SK-N-SH (cell line): ENCODE results near the gene LARGE1. TPM values are rescaled to one million over a fixed set of nuclear protein-coding genes. Genes with fewer than 3 reads are reported as not detected.

Source experiments
- CTCF ChIA-PET: fragments of 300-600, 350-600 bp; formaldehyde crosslinking; extraction: SDS; loops from one replicate; lab custom pipeline; 2021; lab: Yijun Ruan, JAX
- POLR2A ChIA-PET: fragments of 350-600 bp; sonication (Branson Sonifier 250); formaldehyde crosslinking; extraction: SDS; loops from one replicate; lab custom pipeline; 2020; ENCODE audit warnings: antibody characterized with exemption, inconsistent platforms; lab: Yijun Ruan, JAX
- DNase-seq: peaks from one replicate; pipeline ENCODE4 v3.0.0; 2012
- H2AFZ ChIP-seq: fragments of 200-600 bp; sonication (generic); 2 replicates; pipeline ENCODE4 v1.8.1; 2016; ENCODE audit warnings: antibody characterized with exemption, mild to moderate bottlenecking, low read depth
- H3F3A ChIP-seq: fragments of 200-600 bp; sonication (generic); replicated peaks from 2 replicates; pipeline ENCODE3; 2016; ENCODE audit warnings: antibody characterized with exemption, mild to moderate bottlenecking; ENCODE audit not compliant: insufficient read depth
- H3K27ac ChIP-seq, 2 experiments: fragments of 200-500 bp in 1 of 2; fragments of 200-600 bp in 1 of 2; sonication (Bioruptor generic) in 1 of 2; sonication (generic), shearing (Covaris generic) in 1 of 2; 2 replicates each; pipeline versions ENCODE4 v1.5.1 to v1.6.1; 2014 to 2016; ENCODE audit warnings: low read depth in 2 of 2, inconsistent platforms in 1 of 2, low read length in 1 of 2, mild to moderate bottlenecking in 1 of 2, mixed read lengths in 1 of 2
- H3K27me3 ChIP-seq: fragments of 200-600 bp; sonication (generic), shearing (Covaris generic); 2 replicates; pipeline ENCODE4 v1.6.1; 2016; ENCODE audit warnings: mixed run types; ENCODE audit not compliant: insufficient read depth
- H3K36me3 ChIP-seq, 2 experiments: fragments of 200-500 bp in 1 of 2; fragments of 200-600 bp in 1 of 2; sonication (Bioruptor generic) in 1 of 2; sonication (generic) in 1 of 2; replicated peaks in 1 of 2; 2 replicates each; pipeline versions ENCODE3 to v1.5.1; 2014 to 2016; ENCODE audit warnings: low read length in 1 of 2, mild to moderate bottlenecking in 1 of 2; ENCODE audit not compliant: insufficient read depth in 2 of 2, control insufficient read depth in 1 of 2
- H3K4me1 ChIP-seq, 2 experiments: fragments of 200-500 bp in 1 of 2; fragments of 200-600 bp in 1 of 2; sonication (Bioruptor generic) in 1 of 2; sonication (generic), shearing (Covaris generic) in 1 of 2; 2 replicates each; pipeline versions ENCODE4 v1.5.1 to v1.6.1; 2014 to 2016; ENCODE audit warnings: low read depth in 1 of 2, low read length in 1 of 2, mixed run types in 1 of 2; ENCODE audit not compliant: insufficient read depth in 2 of 2, control insufficient read depth in 1 of 2
- H3K4me2 ChIP-seq: fragments of 200-600 bp; sonication (generic), shearing (Covaris generic); 2 replicates; pipeline ENCODE4 v1.6.1; 2017; ENCODE audit warnings: mixed run types
- H3K4me3 ChIP-seq, 2 experiments: fragments of 200-500 bp in 1 of 2; fragments of 200-600 bp in 1 of 2; sonication (Bioruptor generic) in 1 of 2; sonication (generic), shearing (Covaris generic) in 1 of 2; 2 replicates each; pipeline versions ENCODE4 v1.5.1 to v1.8.1; 2014 to 2016; ENCODE audit warnings: low read depth in 2 of 2, inconsistent platforms in 1 of 2, low read length in 1 of 2, mild to moderate bottlenecking in 1 of 2, mixed read lengths in 1 of 2, moderate library complexity in 1 of 2
- H3K79me2 ChIP-seq: fragments of 200-600 bp; sonication (generic); 2 replicates; pipeline ENCODE4 v1.8.1; 2017; ENCODE audit warnings: mild to moderate bottlenecking; ENCODE audit not compliant: insufficient read depth
- H3K9ac ChIP-seq: fragments of 200-600 bp; sonication (generic); 2 replicates; pipeline ENCODE4 v1.6.1; 2017; ENCODE audit warnings: mixed run types
- H3K9me2 ChIP-seq: fragments of 200-600 bp; sonication (generic); 2 replicates; pipeline ENCODE4 v1.6.1; 2017; ENCODE audit warnings: mixed run types
- H3K9me3 ChIP-seq: fragments of 200-600 bp; sonication (generic); 2 replicates; pipeline ENCODE4 v1.6.1; 2017; ENCODE audit warnings: mixed run types, mild to moderate bottlenecking, moderate library complexity
- H4K20me1 ChIP-seq: fragments of 200-600 bp; sonication (generic); 2 replicates; pipeline ENCODE4 v1.6.1; 2017; ENCODE audit warnings: mild to moderate bottlenecking, mixed run types; ENCODE audit not compliant: insufficient read depth
- ELF1 ChIP-seq: IDR thresholded peaks from 2 replicates; pipeline ENCODE4 v1.4.0; 2012
- FOSL2 ChIP-seq: IDR thresholded peaks from 2 replicates; pipeline ENCODE4 v1.4.0; 2012; ENCODE audit warnings: low read depth, mild to moderate bottlenecking, moderate library complexity, borderline replicate concordance
- GABPA ChIP-seq: IDR thresholded peaks from 2 replicates; pipeline ENCODE4 v1.4.0; 2012; ENCODE audit warnings: low read depth, mild to moderate bottlenecking
- IRF3 ChIP-seq: fragments of 150-350 bp; IDR thresholded peaks from 2 replicates; pipeline ENCODE4 v1.6.1; 2016; ENCODE audit warnings: mild to moderate bottlenecking, low read depth, low read length
- JUND ChIP-seq: IDR thresholded peaks from 2 replicates; pipeline ENCODE4 v1.4.0; 2012
- MAX ChIP-seq: IDR thresholded peaks from 2 replicates; pipeline ENCODE4 v1.4.0; 2012; ENCODE audit warnings: low read depth
- NRF1 ChIP-seq: IDR thresholded peaks from 2 replicates; pipeline ENCODE4 v1.6.1; 2012; ENCODE audit warnings: low read depth, mild to moderate bottlenecking, low read length
- POLR2AphosphoS5 ChIP-seq: IDR thresholded peaks from 2 replicates; pipeline ENCODE4 v1.6.1; 2012; ENCODE audit warnings: low read depth, low read length
- RAD21 ChIP-seq: IDR thresholded peaks from 2 replicates; pipeline ENCODE4 v1.6.1; 2012; ENCODE audit warnings: mild to moderate bottlenecking, low read length
- RXRA ChIP-seq: IDR thresholded peaks from 2 replicates; pipeline ENCODE4 v1.4.0; 2012; ENCODE audit warnings: low read depth, mild to moderate bottlenecking, borderline replicate concordance
- SMC3 ChIP-seq: IDR thresholded peaks from 2 replicates; pipeline ENCODE4 v1.6.1; 2012; ENCODE audit warnings: low read depth, low read length, improper control_type of control experiment
- TAF1 ChIP-seq: IDR thresholded peaks from 2 replicates; pipeline ENCODE4 v1.6.1; 2012; ENCODE audit warnings: low read depth, mild to moderate bottlenecking, low read length, moderate library complexity, borderline replicate concordance
- TCF12 ChIP-seq: IDR thresholded peaks from 2 replicates; pipeline ENCODE4 v1.4.0; 2012
- USF1 ChIP-seq: IDR thresholded peaks from 2 replicates; pipeline ENCODE4 v1.4.0; 2012; ENCODE audit warnings: low read depth, borderline replicate concordance
- USF2 ChIP-seq: fragments of 150-350 bp; IDR thresholded peaks from 2 replicates; pipeline ENCODE4 v1.6.1; 2017; ENCODE audit warnings: antibody characterized with exemption, low read length, low read depth, borderline replicate concordance
- YY1 ChIP-seq: IDR thresholded peaks from 2 replicates; pipeline ENCODE4 v1.4.0; 2012; ENCODE audit warnings: low read depth, mild to moderate bottlenecking
- ZBTB33 ChIP-seq: IDR thresholded peaks from 2 replicates; pipeline ENCODE4 v1.4.0; 2012; ENCODE audit warnings: low read depth, borderline replicate concordance
- WGBS: methylation state at CpG from one replicate; pipeline ENCODE4 v1.1.6; 2017; ENCODE audit warnings: low lambda C conversion rate; 5-methylcytosine and 5-hydroxymethylcytosine counted together
- polyA plus RNA-seq, 3 experiments: library from polyadenylated mRNA; depleted of rRNA; stranded (reverse); fragments of >200 nt; gene quantifications; 2 replicates each; pipeline ENCODE4 v1.2.3, GENCODE V29; 2012

The LARGE1 gene
- polyA plus RNA-seq, 1 of the 3 experiments (the other 2 are of a cell fraction), result 1.1 TPM

GRCh38 chr22:33404723-33405122 lies 515.6 kb downstream of the LARGE1 start (continued):
- TF ChIP-seq TAF1 (no peak), IRF3 (no peak), USF2 (no peak), RAD21 (no peak), GABPA (no peak), MAX (no peak), NRF1 (no peak)

- H3K27ac ChIP-seq, result no peak overlapping the region
- no peak for DNase-seq
- no peaks in the 10 kb centered on the region for H3K27me3 ChIP-seq
- no peak overlapping the region for H2AFZ ChIP-seq
- H3K4me2 ChIP-seq, result no peak overlapping the region
- no peaks in the 10 kb centered on the region for H3K4me1 ChIP-seq
- WGBS, result 56% methylated on average over 3 of the region's 3 CpGs
- ChIA-PET CTCF (interaction anchor here (1.1 kb wide), 1 partner anchor 101 kb away, joined by 3 read pairs; no protein-coding TSS in a partner anchor), POLR2A (no interaction called here)
- H4K20me1 ChIP-seq, result no peaks in the 10 kb centered on the region
- no peak overlapping the region for H3K9ac ChIP-seq
- H3K9me3 ChIP-seq, result no peaks in the 10 kb centered on the region
- TF ChIP-seq IRF3, result no peak
- TF ChIP-seq JUND, result no peak
- TF ChIP-seq, all 33 proteins: peak for 0
- Histone ChIP-seq H3K79me2 (no peaks in the 10 kb centered on the region), H3K4me3 (no peak overlapping the region), H3K36me3 (no peaks in the 10 kb centered on the region), H3F3A (no peaks in the 10 kb centered on the region), H3K9me2 (no peaks in the 10 kb centered on the region)
These were observed 518.0 kb downstream of the LARGE1 start for GRCh38 chr22:33402325-33402724.

- H3K27ac ChIP-seq, result no peak overlapping the region
- DNase-seq, result no peak
- no peaks in the 10 kb centered on the region for H3K9me3 ChIP-seq
- no peaks in the 10 kb centered on the region for H3K27me3 ChIP-seq
- no peaks in the 10 kb centered on the region for H3F3A ChIP-seq
- H2AFZ ChIP-seq, result no peak overlapping the region
- no peaks in the 10 kb centered on the region for H3K4me1 ChIP-seq
- no peaks in the 10 kb centered on the region for H3K79me2 ChIP-seq
- no peak overlapping the region for H3K9ac ChIP-seq
- no peak overlapping the region for H3K4me2 ChIP-seq
- no peaks in the 10 kb centered on the region for H3K36me3 ChIP-seq
- WGBS, result 42% methylated on average over 5 of the region's 5 CpGs
- no peaks in the 10 kb centered on the region for H3K9me2 ChIP-seq
- CTCF ChIA-PET, result no interaction called here
- POLR2A ChIA-PET, result no interaction called here
- no peak overlapping the region for H3K4me3 ChIP-seq
- H4K20me1 ChIP-seq, result no peaks in the 10 kb centered on the region
- TF ChIP-seq SMC3 (no peak), GABPA (no peak), JUND (no peak), YY1 (no peak), ZBTB33 (no peak), USF1 (no peak), TCF12 (no peak), POLR2AphosphoS5 (no peak), RXRA (no peak), FOSL2 (no peak), ELF1 (no peak)
These were observed 519.0 kb downstream of the LARGE1 start for GRCh38 chr22:33401291-33401690.
